Nephron progenitor cell (in vitro differentiated cells): ENCODE results near the gene SLC15A3.
"Not testable (repeated sequence)": the region's sequence is repeated elsewhere in the genome, so short reads cannot be mapped to it uniquely, and the experiment has no call there.

ENCODE experiments used
- DNase-seq: peaks from one replicate; pipeline ENCODE4 v3.0.0; 2021
- H3K27ac Mint-ChIP-seq: 2 replicates; pipeline ENCODE4 v1.8.0; 2021; ENCODE audit warnings: mild to moderate bottlenecking, moderate library complexity, mixed read lengths
- H3K27me3 Mint-ChIP-seq: 2 replicates; pipeline ENCODE4 v1.8.0; 2021; ENCODE audit warnings: mild to moderate bottlenecking, low read depth, mixed read lengths; ENCODE audit not compliant: poor library complexity
- H3K36me3 Mint-ChIP-seq: 2 replicates; pipeline ENCODE4 v1.8.0; 2021; ENCODE audit warnings: low read depth, mixed read lengths
- H3K4me1 Mint-ChIP-seq: 2 replicates; pipeline ENCODE4 v1.8.0; 2021; ENCODE audit warnings: mixed read lengths
- H3K4me3 Mint-ChIP-seq: 2 replicates; pipeline ENCODE4 v1.8.0; 2021; ENCODE audit warnings: mild to moderate bottlenecking, moderate library complexity, mixed read lengths
- H3K9me3 Mint-ChIP-seq: 2 replicates; pipeline ENCODE4 v1.8.0; 2021; ENCODE audit warnings: mild to moderate bottlenecking, moderate library complexity, mixed read lengths
- TF ChIP-seq, protein P1 (sequence below): fragments of 200-600 bp; sonication (generic); IDR thresholded peaks from 2 replicates; pipeline ENCODE4 v1.5.0; 2021; ENCODE audit warnings: antibody characterized with exemption

SLC15A3 gene

DNA sequence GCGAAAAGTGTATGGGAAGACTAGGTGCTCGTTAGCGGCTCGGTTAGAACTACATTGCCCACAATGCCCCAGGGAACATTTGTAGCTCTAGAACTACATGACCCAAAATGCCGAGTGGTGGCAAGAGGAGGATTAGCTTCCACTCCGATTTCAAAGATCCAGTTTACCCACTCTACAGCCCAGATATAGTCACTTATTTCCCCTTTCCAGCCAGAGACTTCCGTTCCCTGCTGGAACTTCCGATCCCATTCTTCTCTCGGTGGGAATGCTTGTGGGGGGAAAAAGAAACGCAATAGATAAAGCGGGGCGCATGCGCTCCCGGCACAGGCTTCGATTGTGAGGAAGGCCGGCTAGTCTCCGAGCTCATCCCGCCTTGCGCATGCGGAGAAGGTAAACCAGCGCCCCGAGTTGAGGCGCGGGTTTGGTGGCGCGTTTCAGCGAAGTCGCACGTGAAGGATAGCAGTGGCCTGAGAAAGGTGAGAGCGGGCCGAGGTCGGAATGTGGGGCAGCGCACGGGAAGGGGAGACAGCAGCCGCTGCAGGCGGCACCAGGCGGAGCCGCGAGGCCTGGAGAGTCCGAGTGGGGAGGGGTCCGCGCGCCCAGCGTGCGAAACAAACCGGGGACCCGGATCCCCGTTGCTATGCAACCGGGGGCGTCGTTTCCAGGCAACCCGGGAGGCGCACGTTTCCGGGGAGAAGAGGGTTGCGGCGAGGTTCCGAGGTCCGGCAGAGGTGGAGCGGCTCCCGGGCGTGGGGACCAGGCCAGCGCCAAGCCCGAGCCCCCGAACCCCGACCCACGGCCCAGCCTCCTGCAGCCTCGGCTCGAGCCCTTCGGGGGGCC is 38.0 kb downstream of the SLC15A3 start, which contains the start of gene TMEM109:
TMEM109 (plus strand) TSS at position 366 of the 840 bp plus-strand sequence. CDS start 5,536 bp downstream, outside the sequence.
- Mint-ChIP-seq H3K27ac (peak within 1 kb of the TSS; percentile 96), H3K4me3 (peak within 1 kb of the TSS; percentile 93), H3K4me1 (peaks cover 67% of the 10 kb centered on the region), H3K27me3 (peaks cover 17% of the 10 kb centered on the region), H3K9me3 (peaks cover 17% of the 10 kb centered on the region), H3K36me3 (peaks cover 8% of the 10 kb centered on the region)
- peak; percentile 89 for DNase-seq
- TF ChIP-seq, protein P1, sequence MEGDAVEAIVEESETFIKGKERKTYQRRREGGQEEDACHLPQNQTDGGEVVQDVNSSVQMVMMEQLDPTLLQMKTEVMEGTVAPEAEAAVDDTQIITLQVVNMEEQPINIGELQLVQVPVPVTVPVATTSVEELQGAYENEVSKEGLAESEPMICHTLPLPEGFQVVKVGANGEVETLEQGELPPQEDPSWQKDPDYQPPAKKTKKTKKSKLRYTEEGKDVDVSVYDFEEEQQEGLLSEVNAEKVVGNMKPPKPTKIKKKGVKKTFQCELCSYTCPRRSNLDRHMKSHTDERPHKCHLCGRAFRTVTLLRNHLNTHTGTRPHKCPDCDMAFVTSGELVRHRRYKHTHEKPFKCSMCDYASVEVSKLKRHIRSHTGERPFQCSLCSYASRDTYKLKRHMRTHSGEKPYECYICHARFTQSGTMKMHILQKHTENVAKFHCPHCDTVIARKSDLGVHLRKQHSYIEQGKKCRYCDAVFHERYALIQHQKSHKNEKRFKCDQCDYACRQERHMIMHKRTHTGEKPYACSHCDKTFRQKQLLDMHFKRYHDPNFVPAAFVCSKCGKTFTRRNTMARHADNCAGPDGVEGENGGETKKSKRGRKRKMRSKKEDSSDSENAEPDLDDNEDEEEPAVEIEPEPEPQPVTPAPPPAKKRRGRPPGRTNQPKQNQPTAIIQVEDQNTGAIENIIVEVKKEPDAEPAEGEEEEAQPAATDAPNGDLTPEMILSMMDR: no peak

DNA sequence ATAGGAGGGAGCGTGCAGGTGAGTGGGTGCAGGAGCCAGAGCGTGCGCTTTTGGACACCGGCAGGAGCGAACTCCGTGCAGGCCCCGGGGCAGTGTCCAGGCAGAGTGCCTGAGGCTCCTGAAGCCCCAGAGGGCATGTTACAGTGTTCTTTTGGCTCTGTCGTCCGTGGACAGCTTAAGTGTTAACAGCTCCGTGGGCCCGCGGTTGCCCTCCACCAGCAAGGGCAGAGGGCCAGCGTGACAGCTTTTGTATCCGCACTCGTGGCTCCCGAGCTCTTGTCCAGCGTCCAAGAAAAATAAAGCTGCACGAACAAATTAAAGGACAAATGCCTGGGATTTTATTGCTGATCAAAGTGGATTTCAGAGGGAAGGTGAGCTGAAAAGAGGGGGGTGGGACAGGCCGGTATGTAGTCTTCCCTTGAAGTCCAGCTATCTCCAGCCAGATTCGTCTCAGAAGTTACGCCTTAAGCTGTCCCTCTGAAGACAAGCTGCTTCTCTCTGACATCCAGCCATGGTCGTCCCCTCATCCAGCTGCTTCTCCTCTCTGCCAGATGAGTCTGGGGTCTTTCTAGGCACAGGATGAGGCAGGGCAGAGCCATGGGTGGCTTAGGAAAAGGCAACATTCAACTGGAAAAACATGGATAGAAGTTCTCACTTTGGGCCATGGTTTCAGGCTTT is 39.0 kb downstream of the SLC15A3 start:
- peaks cover 27% of the 10 kb centered on the region for H3K27me3 Mint-ChIP-seq
- H3K27ac Mint-ChIP-seq: peak overlapping the region; percentile 97

DNA sequence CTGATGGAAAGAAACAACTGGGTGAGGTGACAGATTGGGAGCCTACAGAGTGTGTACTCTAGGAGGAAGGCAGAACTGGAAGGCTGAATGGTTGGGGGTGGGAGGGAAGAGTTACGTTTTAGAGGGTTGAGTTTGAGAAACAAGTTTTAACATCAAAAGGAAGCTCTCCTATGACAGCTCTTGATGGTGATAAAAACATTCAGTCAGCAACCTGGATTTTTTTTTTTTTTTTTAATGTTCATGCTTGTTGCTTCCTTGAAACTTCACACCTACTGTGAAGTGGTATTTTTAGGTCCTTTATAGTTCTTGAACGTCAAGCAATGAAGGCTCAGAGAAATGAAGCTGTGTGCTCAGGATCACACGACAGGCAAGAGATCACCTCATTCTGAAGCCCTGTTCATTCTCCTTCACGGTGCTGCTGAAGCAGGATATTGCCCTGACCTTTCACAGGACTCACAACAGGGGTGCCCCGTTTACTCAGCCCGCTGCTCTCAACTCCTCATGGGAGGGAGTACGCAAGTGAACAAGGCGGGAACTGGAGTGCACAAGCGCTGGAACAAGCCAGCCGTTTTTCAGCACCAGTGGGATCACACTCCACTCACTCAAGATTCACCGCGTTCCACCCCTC is 39.6 kb downstream of the SLC15A3 start:
- Mint-ChIP-seq H3K4me3 (peak overlapping the region; percentile 93), H3K9me3 (peaks cover 26% of the 10 kb centered on the region), H3K4me1 (peaks cover 65% of the 10 kb centered on the region), H3K27me3 (peaks cover 33% of the 10 kb centered on the region), H3K36me3 (peaks cover 7% of the 10 kb centered on the region), H3K27ac (peak overlapping the region; percentile 97)
- TF ChIP-seq, protein P1: no peak
- DNase-seq: peak; percentile 37

More for the DNA sequence above, 39.0 kb downstream of the SLC15A3 start:
- TF ChIP-seq, protein P1: no peak
- Mint-ChIP-seq H3K9me3 (peaks cover 26% of the 10 kb centered on the region), H3K4me1 (peaks cover 67% of the 10 kb centered on the region), H3K4me3 (peak overlapping the region; percentile 93), H3K36me3 (peaks cover 8% of the 10 kb centered on the region)
- no peak for DNase-seq

DNA sequence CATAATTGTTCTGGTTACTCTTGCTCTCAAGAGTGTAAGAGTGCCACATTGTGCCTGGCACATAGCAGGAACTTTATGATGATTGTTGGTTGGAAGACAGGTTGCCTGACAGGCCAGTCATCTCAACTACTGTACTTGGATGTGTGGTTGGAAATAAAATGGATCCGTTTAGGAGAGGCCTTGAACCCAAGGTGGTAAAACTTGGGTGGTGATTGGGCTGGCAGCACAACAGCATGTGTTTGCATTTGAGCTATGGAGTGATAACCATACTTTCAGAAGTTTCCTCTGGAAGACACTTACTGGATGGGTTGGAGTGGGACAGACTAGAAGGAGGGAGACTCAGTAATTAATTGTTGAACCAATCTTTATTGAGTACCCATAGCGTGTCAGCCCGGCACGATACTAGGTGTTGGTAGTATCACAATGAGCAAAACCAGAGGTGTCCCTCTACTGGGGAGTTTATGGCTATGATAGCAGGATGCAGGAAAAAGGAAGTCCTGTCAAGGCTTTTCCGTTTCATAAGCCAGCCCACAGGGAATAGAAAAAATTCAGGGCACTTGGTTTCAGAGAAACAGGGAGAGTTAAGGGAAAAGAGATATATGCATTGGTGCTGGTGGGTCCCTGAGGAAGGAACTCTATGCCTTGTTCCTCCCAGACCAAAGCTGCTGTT is 41.1 kb downstream of the SLC15A3 start:
- Mint-ChIP-seq H3K4me3 (peak overlapping the region; percentile 3), H3K9me3 (peaks cover 26% of the 10 kb centered on the region), H3K27me3 (peaks cover 35% of the 10 kb centered on the region), H3K27ac (no peak overlapping the region), H3K36me3 (peaks cover 1% of the 10 kb centered on the region), H3K4me1 (peaks cover 58% of the 10 kb centered on the region)
- DNase-seq: no peak
- TF ChIP-seq, protein P1: no peak

DNA sequence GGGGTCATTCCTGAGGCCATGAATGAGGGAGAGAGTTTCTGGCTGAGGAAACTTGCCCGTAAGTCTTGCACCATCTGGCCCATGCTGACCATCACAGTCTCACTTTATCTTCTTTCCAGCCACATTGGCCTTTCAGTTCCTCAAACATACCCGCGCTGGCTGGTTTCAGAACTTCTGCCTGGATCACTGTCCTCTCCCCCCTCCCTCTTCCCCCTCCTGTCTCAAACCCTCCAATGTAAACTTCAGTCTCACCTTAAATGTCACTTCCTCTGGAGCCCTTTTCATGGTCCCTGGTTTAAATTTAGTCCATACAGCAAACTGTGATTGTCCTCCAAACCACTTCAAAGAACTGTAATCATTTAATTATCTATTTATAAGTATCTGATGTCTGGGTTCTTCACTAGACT is 41.7 kb downstream of the SLC15A3 start:
- Mint-ChIP-seq H3K36me3 (no peaks in the 10 kb centered on the region), H3K4me3 (no peak overlapping the region), H3K9me3 (peaks cover 26% of the 10 kb centered on the region), H3K27ac (no peak overlapping the region), H3K27me3 (peaks cover 35% of the 10 kb centered on the region), H3K4me1 (peaks cover 58% of the 10 kb centered on the region)
- no peak for DNase-seq
- TF ChIP-seq, protein P1: no peak

DNA sequence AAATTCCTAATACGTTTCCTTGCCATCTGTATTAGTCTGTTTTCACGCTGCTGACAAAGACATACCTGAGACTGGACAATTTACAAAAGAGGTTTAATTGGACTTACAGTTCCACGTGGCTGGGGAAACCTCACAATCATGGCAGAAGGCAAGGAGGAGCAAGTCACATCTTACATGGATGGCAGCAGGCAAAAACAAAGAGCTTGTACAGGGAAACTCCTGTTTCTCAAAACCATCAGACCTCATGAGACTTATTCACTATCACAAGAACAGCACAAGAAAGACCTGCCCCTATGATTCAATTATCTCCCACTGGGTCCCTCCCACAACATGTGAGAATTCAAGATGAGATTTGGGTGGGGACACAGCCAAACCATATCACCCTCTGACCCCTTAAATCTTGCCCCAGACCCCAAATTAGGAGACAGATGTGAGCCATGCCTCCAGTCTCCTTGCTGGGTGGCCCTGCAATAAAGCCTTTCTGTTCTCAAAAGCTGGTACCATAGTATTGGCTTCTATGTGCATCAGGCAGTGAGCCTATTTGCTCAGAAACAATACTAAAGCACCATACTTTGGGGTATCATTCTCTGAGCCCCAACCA is 42.2 kb downstream of the SLC15A3 start:
- Mint-ChIP-seq H3K4me1 (peaks cover 58% of the 10 kb centered on the region), H3K27me3 (peaks cover 35% of the 10 kb centered on the region), H3K9me3 (peaks cover 26% of the 10 kb centered on the region)
- not testable (repeated sequence) for H3K27ac Mint-ChIP-seq, H3K36me3 Mint-ChIP-seq, DNase-seq, H3K4me3 Mint-ChIP-seq
